CD4-positive, alpha-beta T cell treated with Interleukin-1 beta for 1 hour (primary cell): ENCODE results near the gene NIPAL1.

Experiments used
- DNase-seq, 2 donors: peaks; one replicate each; pipeline ENCODE4 v3.0.0-alpha.2; 2020 to 2022

NIPAL1 gene

DNA sequence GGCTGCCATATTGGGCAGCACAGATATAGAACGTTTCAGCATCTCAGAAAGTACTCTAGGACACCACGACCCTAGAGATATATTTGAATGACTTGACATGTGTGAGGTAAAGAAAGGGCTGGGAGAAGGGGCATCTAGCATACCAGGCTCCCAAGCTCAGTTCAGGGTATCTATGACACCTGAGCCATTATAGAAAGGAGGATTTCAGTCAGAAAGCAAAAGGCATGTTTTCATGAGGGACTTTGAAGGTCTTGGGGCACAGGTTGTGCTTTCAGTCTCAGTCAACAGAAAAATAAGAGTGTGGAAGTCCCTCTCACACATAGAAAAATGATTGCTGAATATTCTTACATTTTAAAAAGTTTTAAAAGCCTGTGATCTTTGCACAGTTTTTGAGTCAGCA lies 51.6 kb downstream of the NIPAL1 start:
- no peak for DNase-seq

DNA sequence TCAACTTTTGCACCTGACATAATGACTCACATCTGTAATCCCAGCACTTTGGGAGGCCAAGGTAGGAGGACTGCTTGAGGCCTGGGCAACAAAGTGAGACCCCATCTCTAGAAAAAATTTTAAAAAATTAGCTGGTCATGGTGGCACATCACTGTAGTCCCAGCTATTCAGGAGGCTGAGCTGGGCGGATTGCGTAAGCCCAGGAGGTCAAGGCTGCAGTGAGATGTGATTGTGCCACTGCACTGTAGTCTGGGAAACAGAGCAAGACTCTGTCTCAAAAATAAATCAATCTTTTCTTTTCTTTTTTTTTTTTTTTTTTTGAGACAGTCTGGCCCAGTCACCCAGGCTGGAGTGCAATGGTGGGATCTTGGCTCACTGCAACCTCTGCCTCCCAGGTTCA lies 52.5 kb downstream of the NIPAL1 start:
- DNase-seq = no peak

DNA sequence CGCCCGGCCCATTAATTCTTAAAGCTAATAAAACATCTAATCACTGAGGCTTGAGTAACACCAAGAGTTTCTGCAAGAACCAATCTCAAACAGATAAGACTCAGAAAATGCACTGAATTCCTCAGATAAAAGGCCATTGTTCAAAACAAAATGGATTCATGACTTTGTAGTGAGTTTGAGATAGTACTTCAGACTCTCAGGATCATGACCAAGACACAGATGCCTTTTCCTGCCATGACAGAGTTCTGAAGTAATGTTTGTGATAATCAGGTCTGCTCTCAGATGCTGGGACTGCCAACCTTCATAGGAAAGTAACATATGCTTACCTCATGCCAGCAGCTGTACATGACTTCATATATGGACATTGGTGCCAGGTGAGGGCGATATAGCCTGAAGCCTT lies 54.6 kb downstream of the NIPAL1 start:
- no peak for DNase-seq

DNA sequence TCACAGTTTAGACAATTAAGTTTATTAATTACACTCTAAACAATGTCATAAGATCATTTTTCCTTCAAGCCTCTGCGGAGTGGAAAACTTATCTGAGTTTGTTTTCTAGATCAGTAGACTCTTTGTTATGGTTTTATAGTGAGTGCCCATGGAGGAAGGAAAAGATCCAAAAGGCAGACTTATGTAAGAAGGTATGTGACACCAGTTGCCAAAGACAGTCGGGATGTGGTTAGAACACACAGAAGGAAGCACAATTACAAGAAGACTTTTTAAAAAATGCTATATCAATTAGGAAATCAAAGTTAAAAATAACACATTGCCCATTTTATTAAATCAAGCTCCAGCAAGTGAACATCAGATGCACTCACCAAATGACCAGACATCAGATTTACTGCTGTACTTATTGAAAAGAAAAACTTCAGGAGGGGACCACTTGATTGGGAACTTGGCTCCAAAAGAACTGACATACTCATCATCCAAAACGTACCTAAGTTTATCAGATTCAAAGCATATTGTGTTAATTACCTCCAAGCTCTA lies 57.1 kb downstream of the NIPAL1 start:
- DNase-seq = no peak

DNA sequence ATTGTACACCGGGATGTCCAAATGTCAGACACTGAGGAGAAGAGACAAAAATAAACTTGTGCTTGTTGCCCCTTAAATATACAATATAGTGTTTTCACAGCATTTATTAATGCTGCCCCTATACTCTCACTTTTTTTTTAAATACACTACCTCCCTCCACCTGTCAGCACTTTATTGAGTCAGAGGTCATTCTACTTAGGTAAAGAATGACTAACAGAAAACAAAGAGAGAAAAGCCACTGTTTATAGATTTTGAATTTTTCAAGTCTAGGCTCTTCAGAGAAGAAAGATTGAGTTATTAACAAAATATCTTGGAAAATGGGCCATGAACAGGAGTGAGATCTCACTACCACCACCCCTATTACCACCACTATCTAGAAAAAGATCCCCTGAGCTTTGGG lies 58.1 kb downstream of the NIPAL1 start:
- no peak for DNase-seq

DNA sequence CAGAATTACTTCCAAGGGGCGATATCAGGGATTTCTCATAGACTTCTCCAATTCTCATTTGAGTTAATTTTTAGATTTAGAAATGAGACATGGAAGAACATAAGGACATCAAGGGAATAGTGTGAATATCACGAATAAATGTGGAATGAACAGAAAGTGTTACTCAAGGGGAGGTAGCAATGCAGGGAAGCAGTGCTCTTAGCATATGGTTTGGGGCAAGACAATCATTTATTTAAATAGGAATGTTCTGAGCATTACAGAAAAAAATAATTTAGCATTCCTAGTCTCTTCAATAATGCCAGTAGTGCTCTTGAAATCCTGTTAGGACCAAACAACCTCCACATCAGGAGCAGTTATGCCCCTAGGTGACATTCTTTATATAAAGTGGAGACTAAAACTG lies 61.9 kb downstream of the NIPAL1 start:
- no peak for DNase-seq

DNA sequence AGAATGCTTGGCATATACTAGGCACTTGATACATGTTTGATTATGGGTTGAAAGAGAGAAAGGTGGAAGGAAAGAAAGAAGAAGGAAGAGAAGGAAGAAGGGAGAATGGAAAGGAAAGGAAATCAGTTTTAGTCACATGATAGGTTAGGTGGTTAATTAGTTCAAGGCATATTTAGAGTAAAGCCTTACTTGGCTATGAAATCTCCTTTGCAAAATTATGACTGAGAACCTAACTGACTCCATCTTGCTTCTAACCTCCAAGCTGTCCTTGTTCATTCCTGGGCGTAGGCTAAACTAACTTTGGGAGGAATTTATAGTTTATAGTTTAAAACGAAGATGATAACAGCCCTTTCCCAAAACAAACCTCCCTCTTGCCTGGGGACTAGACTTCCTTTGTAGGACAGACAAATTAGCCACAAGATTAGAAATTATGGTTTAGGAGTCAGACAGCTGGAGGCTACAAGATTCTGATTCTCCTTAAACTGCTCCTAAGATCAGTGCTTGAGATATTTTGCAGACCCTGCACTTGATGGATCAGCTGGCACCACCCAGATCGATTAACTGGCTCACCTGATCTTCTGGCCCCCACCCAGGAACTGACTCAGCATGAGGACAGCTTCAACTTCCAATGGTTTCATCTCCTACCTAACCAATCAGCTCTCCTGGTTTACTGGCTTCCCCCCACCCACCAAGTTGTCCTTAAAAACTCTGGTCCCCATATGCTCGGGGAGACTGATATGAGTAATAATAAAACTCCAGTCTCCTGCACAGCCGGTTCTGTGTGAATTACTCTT lies 62.5 kb downstream of the NIPAL1 start:
- no peak for DNase-seq

DNA sequence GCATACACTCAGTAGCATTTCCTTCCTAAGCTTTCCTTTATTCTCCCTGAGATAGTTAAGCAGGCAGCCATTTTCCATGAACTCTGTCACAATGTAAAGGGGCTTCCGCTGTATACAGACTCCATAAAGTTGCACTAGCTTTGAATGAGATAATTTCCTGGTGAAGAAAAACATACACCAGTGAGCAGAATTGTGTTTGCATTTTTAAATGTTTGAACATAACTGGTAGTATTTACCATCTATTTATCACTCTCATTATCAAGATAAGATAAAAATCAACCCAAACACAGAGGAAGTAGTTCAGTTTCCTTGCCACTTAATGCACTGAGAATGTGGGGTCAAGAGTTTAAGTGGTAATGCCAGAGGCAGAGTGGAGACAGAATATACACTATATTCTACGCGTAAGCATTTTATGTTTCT lies 63.4 kb downstream of the NIPAL1 start:
- DNase-seq = no peak

DNA sequence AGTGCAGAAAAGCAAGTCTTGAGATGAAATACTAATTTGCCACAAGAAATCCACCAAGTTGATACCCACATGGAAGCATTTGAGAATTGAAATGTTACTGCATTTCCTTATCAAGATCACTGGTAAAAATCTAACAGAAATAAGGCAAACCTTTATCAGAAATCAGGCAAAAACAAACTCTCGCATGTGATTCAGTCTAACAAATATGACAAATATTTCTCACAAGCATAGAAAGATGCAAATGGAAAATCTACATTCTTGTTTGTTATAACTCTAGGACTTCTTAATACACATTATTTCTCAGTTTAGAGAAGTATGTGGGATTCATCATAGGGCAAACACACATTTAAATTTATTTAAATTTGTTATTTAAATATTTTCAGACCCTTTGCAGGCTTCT lies 64.6 kb downstream of the NIPAL1 start:
- DNase-seq = no peak

DNA sequence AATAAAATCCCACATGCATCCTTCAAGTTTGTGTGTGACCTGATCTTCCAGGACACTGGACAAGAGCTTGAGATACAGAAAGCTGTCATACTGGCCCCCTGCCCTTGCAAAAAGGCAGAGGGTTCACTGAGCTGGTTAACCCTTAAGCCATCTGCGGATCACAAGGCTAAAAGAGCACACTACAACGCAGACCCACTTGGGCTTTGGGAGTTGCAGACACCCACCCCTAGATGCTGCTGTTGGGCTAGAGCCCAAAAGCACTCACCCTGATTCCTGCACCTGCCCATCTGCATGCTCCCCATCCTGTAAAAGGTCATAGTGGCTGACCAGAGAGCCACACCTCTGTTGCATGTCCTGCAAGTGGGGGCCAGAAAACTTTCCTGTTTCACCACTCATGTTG lies 66.4 kb downstream of the NIPAL1 start:
- no peak for DNase-seq

DNA sequence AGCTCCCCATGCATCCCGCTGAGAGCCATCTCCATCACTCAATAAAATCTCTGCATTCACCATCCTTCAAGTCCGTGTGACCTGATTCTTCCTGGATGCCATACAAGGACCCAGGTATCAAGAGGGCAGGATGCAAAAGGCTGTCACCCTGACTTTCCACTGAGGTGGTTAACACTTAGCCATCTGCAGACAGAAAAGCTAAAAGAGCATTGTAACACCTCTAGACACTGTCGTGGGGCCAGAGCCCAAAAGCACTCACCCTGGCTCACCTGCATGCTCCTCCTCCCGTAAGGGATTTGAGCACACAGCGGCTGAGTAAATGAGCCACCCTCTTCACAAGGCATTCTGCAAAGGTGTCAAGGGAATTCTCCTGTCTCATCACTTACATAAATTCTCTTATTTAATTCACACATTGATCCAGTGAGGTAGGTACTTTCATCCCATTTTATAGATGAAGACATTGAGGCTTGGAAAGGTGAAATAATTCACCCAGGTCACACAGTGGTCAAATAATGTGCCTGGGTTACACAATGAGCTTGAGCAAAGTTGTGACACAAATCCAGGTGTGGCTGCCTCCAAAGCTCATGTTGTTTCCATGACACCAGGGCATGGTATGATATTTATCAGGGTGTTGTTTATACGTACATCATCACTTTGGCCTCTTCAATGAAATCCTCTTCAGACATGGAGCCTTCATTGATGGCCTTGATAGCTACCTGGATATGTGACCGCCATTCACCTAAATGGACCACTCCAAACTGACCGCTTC lies 69.4 kb downstream of the NIPAL1 start:
- no peak for DNase-seq
